Measurements from ENCODE around the gene TMEM51. TPM values are rescaled to one million over a fixed set of nuclear protein-coding genes. Genes with fewer than 3 reads are reported as not detected.

Gene TMEM51
- total and polyA plus RNA-seq, 2 of the 13 experiments (the other 11 are each of a cell fraction or from before 2014, with no cell fraction given), result 12.2 to 22.3 TPM

- Histone ChIP-seq H4K20me1 (ENCODE audit: insufficient read depth, low read length) (peaks cover 4% of the 10 kb centered on the region; the same call in 1 of the 2 replicates), H3K79me2 (ENCODE audit: insufficient read depth, low read length) (no peaks in the 10 kb centered on the region), H2AFZ (ENCODE audit: low read length) (no peak overlapping the region), H3K4me3 (replicated peaks in 1 of 3; ENCODE audit: insufficient read depth in 1 of 3, low read depth in 2 of 3, low read length in 3 of 3) (no peak overlapping the region), H3K9ac (ENCODE audit: insufficient read depth, low read depth, low read length) (no peak overlapping the region), H3K9me3 (ENCODE audit: low read length) (no peaks in the 10 kb centered on the region), H3K27me3 (ENCODE audit: control insufficient read depth in 1 of 2, insufficient read depth in 2 of 2, low read length in 2 of 2) (no peaks in the 10 kb centered on the region), H3K36me3 (replicated peaks in 1 of 2; ENCODE audit: control insufficient read depth in 1 of 2, insufficient read depth in 2 of 2, low read length in 2 of 2) (peaks cover 4 to 13% of the 10 kb centered on the region in 2 experiments; a peak in 3 of 5 replicates), H3K4me1 (ENCODE audit: insufficient read depth, low read length) (no peaks in the 10 kb centered on the region), H3K27ac (ENCODE audit: extremely low read length, insufficient read depth, low read length) (no peak overlapping the region), H3K4me2 (ENCODE audit: low read depth, low read length) (no peak overlapping the region)
- FAIRE-seq (no peak), DNase-seq (ENCODE audit: low spot score) (no peak), ATAC-seq (no peak)
- ChIA-PET POLR2A (no interaction called here), CTCF (ENCODE audit: low intra/inter-chr PET ratio, low total read pairs) (no interaction called here)
- BruUV-seq (replicated peaks), result no TSS peak
- in situ Hi-C loops (cut with HindIII; ENCODE audit: extremely low pct_ligation_motif_present, low pct_unique_long_range_greater_than_20kb) (no loop called here), intact Hi-C loops (cut with micrococcal nuclease; ENCODE audit: unreplicated experiment) (no loop called here)
- TF ChIP-seq SIN3A (IDR thresholded peaks at IDR 0.05; ENCODE audit: borderline replicate concordance, low read depth, low read length), result no peak
- TF ChIP-seq GMEB2 (CRISPR knock-in tag; IDR thresholded peaks at IDR 0.05; ENCODE audit: low read depth), result no peak
- TF ChIP-seq ZNF629 (CRISPR knock-in tag; conservative IDR thresholded peaks at IDR 0.05), result peak; percentile 59
- TF ChIP-seq ZNF263 (CRISPR knock-in tag; IDR thresholded peaks at IDR 0.05), result no peak
- WGBS (ENCODE audit: low lambda C conversion rate), result 74% methylated on average over 8 of the region's 8 CpGs
These were observed 35.7 kb upstream of the TMEM51 start for GRCh38 chr1:15117671-15118325.

- 97% methylated on average over 4 of the region's 8 CpGs for WGBS (ENCODE audit: low lambda C conversion rate)
- Histone ChIP-seq H3K4me1 (ENCODE audit: insufficient read depth, low read length) (no peaks in the 10 kb centered on the region), H3K27me3 (ENCODE audit: control insufficient read depth in 1 of 2, insufficient read depth in 2 of 2, low read length in 2 of 2) (no peaks in the 10 kb centered on the region), H3K9ac (ENCODE audit: insufficient read depth, low read depth, low read length) (no peak overlapping the region), H3K4me2 (ENCODE audit: low read depth, low read length) (no peak overlapping the region), H3K79me2 (ENCODE audit: insufficient read depth, low read length) (no peaks in the 10 kb centered on the region), H3K36me3 (replicated peaks in 1 of 2; ENCODE audit: control insufficient read depth in 1 of 2, insufficient read depth in 2 of 2, low read length in 2 of 2) (peaks cover 4 to 13% of the 10 kb centered on the region in 2 experiments; a peak in 3 of 5 replicates), H3K4me3 (replicated peaks in 1 of 3; ENCODE audit: insufficient read depth in 1 of 3, low read depth in 2 of 3, low read length in 3 of 3) (no peak overlapping the region), H4K20me1 (ENCODE audit: insufficient read depth, low read length) (peaks cover 4% of the 10 kb centered on the region; the same call in 1 of the 2 replicates), H3K27ac (ENCODE audit: extremely low read length, insufficient read depth, low read length) (no peak overlapping the region), H3K9me3 (ENCODE audit: low read length) (no peaks in the 10 kb centered on the region), H2AFZ (ENCODE audit: low read length) (no peak overlapping the region)
- ATAC-seq (no peak), FAIRE-seq (no peak), DNase-seq (ENCODE audit: low spot score) (no peak)
- no peak for TF ChIP-seq SRY (CRISPR knock-in tag; IDR thresholded peaks at IDR 0.05)
- POLR2A ChIA-PET, result no interaction called here
- in situ Hi-C loops (cut with HindIII; ENCODE audit: extremely low pct_ligation_motif_present, low pct_unique_long_range_greater_than_20kb) (no loop called here), intact Hi-C loops (cut with micrococcal nuclease; ENCODE audit: unreplicated experiment) (no loop called here)
- CTCF ChIA-PET (ENCODE audit: low intra/inter-chr PET ratio, low total read pairs), result no interaction called here
- no TSS peak for BruUV-seq (replicated peaks)
These were observed 35.0 kb upstream of the TMEM51 start for GRCh38 chr1:15118579-15118978.
